RKO (cell line): ENCODE results near the gene BMP8A.
"Not testable (repeated sequence)": the region's sequence is repeated elsewhere in the genome, so short reads cannot be mapped to it uniquely, and the experiment has no call there.

Source experiments
- DNase-seq: peaks from one replicate; pipeline ENCODE4 v3.0.0-alpha.2; 2016; ENCODE audit warnings: low spot score

The BMP8A gene

GRCh38 chr1:39507230-39507928 lies 15.9 kb downstream of the BMP8A start:
- peak; percentile 26 for DNase-seq

GRCh38 chr1:39508266-39508665 lies 16.8 kb downstream of the BMP8A start:
- DNase-seq: no peak

- no peak for DNase-seq
Observed at GRCh38 chr1:39508857-39509305, 17.4 kb downstream of the BMP8A start.

GRCh38 chr1:39509360-39510009 lies 18.0 kb downstream of the BMP8A start:
- no peak for DNase-seq

- DNase-seq: not testable (repeated sequence)
Observed at GRCh38 chr1:39510570-39511186, 19.2 kb downstream of the BMP8A start.

GRCh38 chr1:39511477-39511876 lies 20.0 kb downstream of the BMP8A start:
- not testable (repeated sequence) for DNase-seq

- DNase-seq: not testable (repeated sequence)
Observed at GRCh38 chr1:39512234-39512847, 20.9 kb downstream of the BMP8A start.

- not testable (repeated sequence) for DNase-seq
Observed at GRCh38 chr1:39514710-39515124, 23.3 kb downstream of the BMP8A start.

GRCh38 chr1:39515131-39516086 lies 24.0 kb downstream of the BMP8A start:
- not testable (repeated sequence) for DNase-seq

- DNase-seq: not testable (repeated sequence)
Observed at GRCh38 chr1:39516841-39517240, 25.4 kb downstream of the BMP8A start.

GRCh38 chr1:39517936-39518335 lies 26.5 kb downstream of the BMP8A start:
- not testable (repeated sequence) for DNase-seq

- not testable (repeated sequence) for DNase-seq
Observed at GRCh38 chr1:39519376-39519775, 27.9 kb downstream of the BMP8A start.

- DNase-seq: not testable (repeated sequence)
Observed at GRCh38 chr1:39522221-39522620, 30.8 kb downstream of the BMP8A start.

GRCh38 chr1:39522661-39523567 lies 31.5 kb downstream of the BMP8A start:
- DNase-seq: no peak

GRCh38 chr1:39524171-39524570 lies 32.7 kb downstream of the BMP8A start:
- DNase-seq: no peak

GRCh38 chr1:39524591-39525365 lies 33.3 kb downstream of the BMP8A start:
- no peak for DNase-seq

- no peak for DNase-seq
Observed at GRCh38 chr1:39525366-39526165, 34.1 kb downstream of the BMP8A start.

GRCh38 chr1:39526466-39527189 lies 35.2 kb downstream of the BMP8A start:
- DNase-seq: no peak
